HG02610 (cell line): ENCODE data around the gene EIF2B4.
"Not testable (repeated sequence)": the region's sequence is repeated elsewhere in the genome, so short reads cannot be mapped to it uniquely, and the experiment has no call there.

Experiments used
- ATAC-seq: cut with Tn5 transposase; IDR thresholded peaks from one replicate; pipeline ENCODE4 v1.9.1; 2021; ENCODE audit warnings: mild to moderate bottlenecking, moderate library complexity; ENCODE audit not compliant: unreplicated experiment

EIF2B4 gene

DNA sequence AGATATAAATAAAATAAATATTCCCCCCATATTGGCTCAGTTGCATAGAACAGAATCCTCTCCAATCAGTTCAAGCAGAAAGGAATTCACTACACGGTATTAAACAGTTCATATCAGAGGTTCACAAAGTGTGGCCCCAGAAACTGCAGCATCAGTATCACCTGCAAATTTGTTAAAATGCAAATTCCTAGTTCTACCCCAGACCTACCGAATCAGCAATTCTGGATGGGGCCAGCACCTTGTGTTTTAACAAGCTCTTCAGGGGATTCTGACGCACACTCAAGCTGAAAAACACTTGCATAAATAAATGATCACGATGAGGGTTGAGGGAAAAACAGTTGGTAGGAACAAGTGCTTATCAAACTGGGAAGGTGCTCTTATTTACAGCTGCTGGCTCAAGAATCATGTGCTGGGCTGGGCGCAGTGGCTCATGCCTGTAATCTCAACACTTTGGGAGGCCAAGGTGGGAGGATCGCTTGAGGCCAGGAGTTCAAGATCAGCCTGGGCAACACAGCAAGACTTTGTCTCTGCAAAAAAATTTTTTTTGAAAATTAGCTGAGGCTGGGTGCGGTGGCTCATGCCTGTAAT is 19.9 kb downstream of the EIF2B4 start:
- no peak for ATAC-seq

DNA sequence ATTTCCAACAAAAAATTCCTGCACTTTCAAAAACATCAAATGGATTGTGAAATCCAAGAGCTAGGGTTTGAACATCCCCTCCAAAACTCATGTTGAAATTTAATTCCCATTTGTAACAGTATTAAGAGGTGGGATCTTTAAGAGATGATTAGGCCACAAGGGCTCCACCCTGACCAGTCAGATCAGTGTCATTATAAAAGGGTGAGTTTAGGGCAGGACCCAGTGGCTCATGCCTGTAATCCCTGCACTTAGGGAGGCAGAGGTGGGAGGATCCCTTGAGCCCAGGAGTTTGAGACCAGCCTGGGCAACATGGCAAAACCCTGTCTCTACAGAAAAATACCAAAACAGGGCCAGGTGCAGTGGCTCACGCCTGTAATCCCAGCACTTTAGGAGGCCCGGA is 22.5 kb downstream of the EIF2B4 start:
- no peak for ATAC-seq

DNA sequence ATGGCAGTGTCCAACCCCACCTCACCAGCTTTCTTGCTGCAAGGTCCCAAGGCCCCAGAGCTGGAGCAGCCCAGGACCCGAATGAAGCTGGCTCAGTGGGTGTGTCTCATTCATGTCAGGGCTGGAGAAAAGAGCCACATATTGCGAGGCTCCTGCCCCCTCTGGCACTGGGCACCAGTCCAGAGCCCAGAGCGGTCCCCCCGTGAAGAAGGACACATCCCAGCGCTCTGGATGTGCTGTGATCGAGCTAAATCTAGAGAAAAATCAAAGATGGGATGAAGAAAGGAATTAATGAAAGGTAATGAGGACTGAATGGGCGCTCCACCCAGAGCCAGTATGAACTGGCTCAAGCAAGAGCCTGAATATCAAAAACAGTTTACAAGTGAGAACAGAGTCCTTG is 34.0 kb downstream of the EIF2B4 start:
- no peak for ATAC-seq

DNA sequence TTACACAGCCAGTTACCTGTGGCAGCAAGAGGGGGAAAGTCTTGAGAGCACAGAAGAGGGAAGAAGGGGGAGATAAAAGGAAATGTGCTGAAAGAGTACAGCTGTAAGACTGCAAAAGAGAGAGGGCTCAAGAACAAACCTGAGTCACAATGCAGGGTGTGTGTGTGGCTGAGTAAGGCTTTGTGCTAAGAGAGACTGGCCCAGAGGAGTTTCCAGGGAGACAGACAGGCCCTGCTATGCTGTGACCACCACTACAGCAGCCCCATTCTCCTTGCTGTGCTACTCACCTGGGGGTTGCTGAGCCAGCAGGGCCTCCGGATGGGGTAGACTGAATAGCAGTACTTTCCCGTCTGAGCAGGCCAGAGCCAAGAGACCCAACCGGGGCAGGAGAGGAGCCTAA is 34.8 kb downstream of the EIF2B4 start:
- ATAC-seq = no peak

DNA sequence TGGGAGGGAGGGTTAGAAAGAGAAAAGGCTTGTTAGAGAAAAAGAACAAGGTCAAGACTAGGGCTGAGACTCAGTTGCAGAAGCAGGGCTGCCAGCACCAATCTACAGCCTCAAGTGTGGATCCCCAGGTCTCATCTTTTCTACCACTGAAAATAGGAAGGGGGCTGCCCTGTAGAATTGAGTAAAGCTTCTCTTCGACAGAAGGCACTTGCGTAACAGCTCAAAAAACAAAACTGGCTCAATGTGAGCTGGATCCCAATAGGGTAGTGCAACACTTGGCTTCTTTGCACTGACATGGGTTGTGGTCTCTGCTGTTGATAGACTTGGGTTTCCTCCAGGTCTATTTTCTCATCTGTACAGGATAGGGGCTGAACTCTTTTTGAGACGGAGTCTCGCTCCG is 45.4 kb downstream of the EIF2B4 start:
- no peak for ATAC-seq

DNA sequence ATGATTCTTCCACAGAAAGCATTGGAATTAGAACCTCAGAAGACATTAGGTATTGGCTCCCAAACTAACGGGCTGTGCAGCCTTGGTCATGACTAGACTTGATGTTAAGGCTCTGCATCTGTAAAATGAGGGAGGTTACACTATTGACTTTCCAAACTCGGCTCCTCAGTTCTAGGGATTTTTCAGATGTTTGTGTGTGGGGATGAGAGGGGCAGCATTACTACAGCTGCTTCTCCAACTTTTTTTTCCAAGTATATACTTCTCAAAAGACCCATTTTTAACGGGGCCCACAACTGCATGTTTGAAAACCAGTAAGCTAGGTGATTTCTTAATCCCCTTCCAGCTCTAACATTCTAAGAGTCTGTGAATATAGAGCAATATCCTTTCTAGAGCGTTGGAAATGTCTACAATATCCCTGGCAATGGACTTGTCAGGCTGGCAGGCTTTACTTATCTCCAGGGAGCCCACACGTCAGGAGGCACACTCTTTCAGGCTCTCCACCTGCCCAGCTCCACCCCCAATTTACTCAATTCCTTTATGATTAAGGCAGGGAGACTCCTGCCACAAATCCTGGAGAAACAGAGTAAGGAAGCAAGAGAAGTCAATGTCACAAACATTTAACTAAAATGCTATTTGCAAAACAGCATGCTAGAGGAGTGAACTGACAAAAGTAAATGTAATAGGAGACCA is 46.4 kb downstream of the EIF2B4 start:
- no peak for ATAC-seq

DNA sequence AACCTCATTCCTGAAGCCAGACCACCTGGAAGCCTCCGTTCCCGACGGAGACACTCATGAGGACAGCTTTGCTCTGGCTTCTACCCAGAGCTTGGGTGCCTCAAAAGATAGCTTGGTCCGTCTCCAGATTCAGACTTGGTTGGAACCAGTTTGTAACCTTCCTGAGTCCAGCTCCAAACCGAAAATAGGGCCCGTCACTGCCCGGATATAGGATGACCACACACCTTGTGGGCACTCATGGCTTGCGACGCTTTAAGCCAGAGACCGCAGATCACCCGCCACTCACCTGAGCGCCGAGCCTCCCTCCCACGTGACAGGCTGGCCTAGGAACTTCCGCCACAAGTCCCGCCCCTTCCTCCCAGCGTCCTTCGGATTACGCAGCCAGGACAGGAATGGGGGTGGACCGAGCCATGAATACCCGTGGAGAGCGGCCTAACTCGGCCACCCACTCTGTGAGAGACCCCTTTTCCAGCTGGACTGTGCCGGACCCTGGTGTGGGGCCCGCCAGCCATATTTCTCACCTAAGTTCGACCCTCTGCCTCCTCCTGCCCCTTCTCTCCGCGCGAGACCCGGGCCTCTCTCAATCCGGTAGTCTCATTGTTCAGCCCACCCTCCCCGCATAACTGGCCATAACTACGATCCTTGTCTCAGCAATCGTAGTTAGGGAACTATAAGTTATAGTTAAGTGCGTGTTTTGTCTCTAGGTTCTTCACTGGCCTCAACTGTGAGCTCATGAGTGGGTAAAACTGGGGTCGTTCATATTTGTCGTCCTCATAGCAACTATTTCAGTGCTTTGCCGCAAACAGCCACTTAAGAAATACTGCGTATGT is 47.2 kb downstream of the EIF2B4 start, which contains the start of gene MPV17:
Gene MPV17 (minus strand): TSS at position 332 of the 830 bp plus-strand sequence. CDS start 580 bp downstream, outside the sequence.
- peak; percentile 87 for ATAC-seq

DNA sequence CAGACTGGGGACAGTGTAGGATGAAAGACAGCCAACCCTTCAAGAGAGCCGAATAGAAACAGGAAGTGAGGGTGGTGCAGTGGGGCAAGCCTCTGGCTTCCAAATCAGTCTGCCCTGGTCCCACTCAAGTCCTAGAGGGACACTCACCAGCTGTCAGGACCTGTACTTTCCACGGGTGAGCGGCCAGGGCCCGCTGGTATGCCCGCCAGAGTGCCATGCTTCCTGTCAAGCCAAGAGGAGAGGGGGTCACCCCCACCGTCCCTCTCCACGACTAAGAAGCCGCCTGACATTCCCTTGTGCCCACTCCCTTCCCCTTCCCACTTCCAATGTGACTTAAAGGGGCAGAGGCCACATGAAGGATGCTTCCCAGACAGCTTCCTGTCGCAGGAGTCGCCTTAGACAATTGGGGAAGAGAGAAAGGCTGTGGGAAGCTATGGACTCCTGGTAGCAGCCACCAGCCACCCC is 47.8 kb downstream of the EIF2B4 start:
- ATAC-seq = no peak

DNA sequence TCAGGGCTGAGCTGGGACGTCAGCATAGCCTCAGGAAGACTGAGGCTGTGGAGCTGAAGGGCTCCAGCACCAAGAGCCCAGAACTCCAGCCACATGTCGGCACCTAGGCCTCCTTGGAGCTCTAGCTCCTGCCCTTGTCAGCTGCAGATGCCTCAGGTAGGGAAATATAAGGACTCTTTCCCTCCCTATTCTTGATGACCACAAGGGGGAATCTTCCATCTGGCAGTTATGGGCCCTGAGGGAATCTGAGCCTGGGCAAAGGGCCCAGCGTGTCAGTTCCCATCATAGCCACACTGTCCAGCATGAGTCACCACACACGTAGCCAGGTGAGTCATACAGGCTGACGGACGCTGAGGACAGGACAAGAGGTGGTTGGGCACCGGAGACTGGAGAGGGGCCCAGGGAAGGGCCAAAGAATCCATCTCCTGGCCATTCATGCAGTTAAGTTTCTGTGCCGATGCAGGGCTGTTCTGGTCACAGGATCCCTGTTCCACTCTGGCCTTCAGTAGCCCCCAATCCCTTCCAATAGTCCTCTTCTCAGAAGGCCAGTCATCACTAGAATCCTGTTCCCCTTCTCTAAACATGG is 49.1 kb downstream of the EIF2B4 start:
- no peak for ATAC-seq

DNA sequence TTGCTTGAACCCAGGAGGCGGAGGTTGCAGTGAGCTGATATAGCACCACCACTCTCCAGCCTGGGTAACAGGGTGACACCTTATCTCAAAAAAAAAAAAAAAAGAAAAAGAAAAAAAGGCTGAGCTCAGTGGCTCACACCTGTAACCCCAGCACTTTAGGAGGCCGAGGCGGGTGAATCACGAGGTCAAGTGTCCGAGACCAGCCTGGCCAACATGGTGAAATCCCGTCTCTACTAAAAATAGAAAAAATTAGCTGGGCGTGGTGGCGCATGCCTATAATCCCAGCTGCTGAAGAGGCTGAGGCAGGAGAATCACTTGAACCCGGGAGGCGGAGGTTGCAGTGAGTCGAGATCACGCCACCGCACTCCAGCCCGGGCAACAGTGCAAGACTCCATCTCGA is 50.3 kb downstream of the EIF2B4 start:
- ATAC-seq = not testable (repeated sequence)

DNA sequence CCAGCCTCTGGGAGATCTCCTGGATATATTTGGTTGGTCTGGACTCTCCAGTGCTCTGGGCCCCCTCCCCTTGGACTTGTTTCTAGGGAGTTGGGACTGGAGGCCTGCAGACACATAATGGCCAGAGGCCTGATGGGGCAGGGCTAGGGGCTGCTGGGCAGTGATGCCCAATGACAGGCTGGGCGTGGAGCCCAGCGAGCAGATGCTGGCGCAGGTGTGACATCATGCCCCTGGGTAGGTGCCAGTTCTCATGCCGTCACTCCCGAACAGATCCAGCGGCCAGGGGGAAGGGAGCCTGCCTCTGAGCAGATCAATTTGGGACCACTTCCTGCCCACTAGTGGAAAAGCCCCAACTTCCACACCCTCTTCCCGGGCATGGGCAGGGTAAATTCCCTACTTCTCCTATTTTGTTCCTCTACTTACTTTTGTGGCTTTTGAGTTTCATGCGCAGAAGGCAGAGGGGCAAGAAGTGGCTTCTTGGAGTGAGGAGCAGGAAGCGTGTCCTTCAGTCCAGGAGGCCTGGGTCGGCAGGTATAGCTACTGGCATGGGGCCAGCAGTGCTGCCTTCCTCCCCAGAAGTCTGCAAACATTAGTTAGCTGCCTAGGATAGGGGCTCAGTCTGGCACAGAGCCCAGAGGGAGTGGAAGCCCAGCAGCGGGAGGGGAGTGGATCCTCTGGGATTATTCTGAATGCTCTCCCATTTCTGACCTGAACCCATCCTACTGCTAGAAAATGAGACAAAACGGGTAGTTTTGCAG is 53.3 kb downstream of the EIF2B4 start:
- no peak for ATAC-seq

DNA sequence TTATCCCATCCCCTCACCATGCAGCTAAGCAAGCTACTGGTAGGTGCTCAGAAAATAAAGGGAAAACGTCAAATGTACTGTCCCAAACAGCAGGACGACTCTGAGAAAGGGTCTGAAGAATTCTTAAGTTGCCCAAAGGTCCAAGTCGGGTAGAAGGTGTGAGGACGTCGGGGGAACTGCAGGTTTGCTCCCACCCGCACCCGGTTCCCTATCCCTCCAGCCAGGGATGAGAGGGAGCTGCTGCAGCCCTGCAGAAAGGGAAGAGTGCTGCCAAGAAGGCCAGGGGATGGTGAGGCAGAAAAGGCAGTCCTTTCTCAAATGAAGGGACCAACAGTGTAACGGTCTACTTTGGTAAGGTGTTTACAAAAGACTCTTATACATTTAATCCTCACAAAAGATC is 55.0 kb downstream of the EIF2B4 start:
- ATAC-seq = no peak

DNA sequence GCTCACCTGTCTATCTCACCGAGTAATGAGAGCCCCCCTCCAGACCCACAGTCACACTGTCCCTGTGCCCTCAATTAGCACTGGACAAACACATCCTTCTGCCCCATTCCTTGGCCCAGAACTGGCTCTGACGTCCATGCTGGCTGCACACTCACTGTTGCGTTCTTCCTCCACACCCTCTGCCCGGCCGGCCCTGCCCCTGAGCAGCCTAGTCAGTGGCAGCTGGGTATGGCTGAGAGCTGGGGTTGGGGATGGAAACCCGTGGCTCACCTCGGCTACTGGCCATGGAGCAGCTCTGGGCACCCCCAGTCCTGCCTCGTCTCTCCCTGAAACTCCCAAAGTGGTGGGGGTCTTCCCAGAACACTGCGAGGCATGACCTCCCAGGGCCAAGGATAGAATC is 55.4 kb downstream of the EIF2B4 start:
- no peak for ATAC-seq
